ENCODE data around the gene RAB20.

RAB20 gene

GRCh38 chr13:110518571-110518970 lies 43.0 kb downstream of the RAB20 start:
- H3K9ac ChIP-seq (ENCODE audit: low read depth, low read length, poor library complexity) = no peak overlapping the region
- H2AK5ac ChIP-seq (ENCODE audit: low read depth, low read length) = peak overlapping the region; percentile 10
- H3K4me2 ChIP-seq (ENCODE audit: insufficient read depth, low read length, poor library complexity, severe bottlenecking) = no peak overlapping the region
- H2BK12ac ChIP-seq (ENCODE audit: low read length) = no peak overlapping the region
- peaks cover 3 to 5% of the 10 kb centered on the region in 2 donors for H3K4me1 ChIP-seq (ENCODE audit: control insufficient read depth in 2 of 2, insufficient read depth in 1 of 2, low read depth in 1 of 2, low read length in 2 of 2)
- no peak overlapping the region for H4K91ac ChIP-seq (ENCODE audit: low read depth, low read length, poor library complexity)
- H2AFZ ChIP-seq (ENCODE audit: low read length) = no peak overlapping the region
- H2BK5ac ChIP-seq (ENCODE audit: low read length) = no peak overlapping the region
- WGBS, 2 donors (ENCODE audit: extremely low coverage in 2 of 2, insufficient read length in 2 of 2, insufficient replicate concordance in 1 of 2) = no CpG with 5 or more reads among the region's 11 CpGs
- H3K79me1 ChIP-seq (ENCODE audit: low read depth, low read length) = no peaks in the 10 kb centered on the region
- DNase-seq (ENCODE audit: low spot score) = no peak
- H3K18ac ChIP-seq (ENCODE audit: low read length) = peak overlapping the region; percentile 67
- no peak overlapping the region for H3K4ac ChIP-seq (ENCODE audit: low read length)
- H3K36me3 ChIP-seq (replicated peaks in 1 of 2; ENCODE audit: control insufficient read depth in 2 of 2, insufficient read depth in 2 of 2, low read length in 2 of 2) = peaks cover 4 to 11% of the 10 kb centered on the region in 2 donors
- H3K14ac ChIP-seq (ENCODE audit: low read length) = peak overlapping the region; percentile 12
- H3K9me3 ChIP-seq (replicated peaks in 1 of 2; ENCODE audit: control insufficient read depth in 2 of 2, insufficient read depth in 1 of 2, low read depth in 1 of 2, low read length in 2 of 2) = peaks cover 0 to 15% of the 10 kb centered on the region in 2 donors
- H3K4me3 ChIP-seq (ENCODE audit: low read length in 2 of 2) = no peak overlapping the region
- peak overlapping the region; percentile 44 for H3K23ac ChIP-seq (ENCODE audit: low read depth, low read length, poor library complexity)
- H2BK120ac ChIP-seq (ENCODE audit: low read depth, low read length) = no peak overlapping the region
- H2BK15ac ChIP-seq (ENCODE audit: low read length) = peak overlapping the region; percentile 30
- H4K8ac ChIP-seq (ENCODE audit: low read depth, low read length) = no peak overlapping the region
- no peak overlapping the region for H3K27ac ChIP-seq (replicated peaks; ENCODE audit: low read length)
- no peaks in the 10 kb centered on the region for H3K27me3 ChIP-seq (ENCODE audit: control insufficient read depth in 3 of 3, insufficient read depth in 3 of 3, low read depth in 1 of 3, low read length in 3 of 3)

GRCh38 chr13:110518226-110518525 lies 43.3 kb downstream of the RAB20 start:
- Histone ChIP-seq H2BK15ac (ENCODE audit: low read length) (no peak overlapping the region), H3K27me3 (ENCODE audit: control insufficient read depth in 3 of 3, insufficient read depth in 3 of 3, low read depth in 1 of 3, low read length in 3 of 3) (no peaks in the 10 kb centered on the region), H3K14ac (ENCODE audit: low read length) (no peak overlapping the region), H3K9ac (ENCODE audit: low read depth, low read length, poor library complexity) (no peak overlapping the region), H3K79me1 (ENCODE audit: low read depth, low read length) (no peaks in the 10 kb centered on the region), H3K4me1 (ENCODE audit: control insufficient read depth in 2 of 2, insufficient read depth in 1 of 2, low read depth in 1 of 2, low read length in 2 of 2) (peaks cover 3 to 5% of the 10 kb centered on the region in 2 donors), H2AK5ac (ENCODE audit: low read depth, low read length) (no peak overlapping the region), H4K91ac (ENCODE audit: low read depth, low read length, poor library complexity) (no peak overlapping the region), H3K9me3 (replicated peaks in 1 of 2; ENCODE audit: control insufficient read depth in 2 of 2, insufficient read depth in 1 of 2, low read depth in 1 of 2, low read length in 2 of 2) (peaks cover 0 to 15% of the 10 kb centered on the region in 2 donors), H3K4me3 (ENCODE audit: low read length in 2 of 2) (no peak overlapping the region), H3K18ac (ENCODE audit: low read length) (no peak overlapping the region), H4K8ac (ENCODE audit: low read depth, low read length) (no peak overlapping the region), H3K27ac (replicated peaks; ENCODE audit: low read length) (no peak overlapping the region), H2BK12ac (ENCODE audit: low read length) (no peak overlapping the region), H2BK5ac (ENCODE audit: low read length) (no peak overlapping the region), H3K23ac (ENCODE audit: low read depth, low read length, poor library complexity) (peak overlapping the region; percentile 44), H3K36me3 (replicated peaks in 1 of 2; ENCODE audit: control insufficient read depth in 2 of 2, insufficient read depth in 2 of 2, low read length in 2 of 2) (peaks cover 4 to 15% of the 10 kb centered on the region in 2 donors), H2BK120ac (ENCODE audit: low read depth, low read length) (no peak overlapping the region), H3K4me2 (ENCODE audit: insufficient read depth, low read length, poor library complexity, severe bottlenecking) (no peak overlapping the region), H2AFZ (ENCODE audit: low read length) (no peak overlapping the region), H3K4ac (ENCODE audit: low read length) (no peak overlapping the region)
- no CpG with 5 or more reads among the region's 8 CpGs for WGBS, 2 donors (ENCODE audit: extremely low coverage in 2 of 2, insufficient read length in 2 of 2, insufficient replicate concordance in 1 of 2)
- DNase-seq (ENCODE audit: low spot score) = no peak

GRCh38 chr13:110517505-110518225 lies 43.9 kb downstream of the RAB20 start:
- H2BK12ac ChIP-seq (ENCODE audit: low read length) = no peak overlapping the region
- H2AK5ac ChIP-seq (ENCODE audit: low read depth, low read length) = no peak overlapping the region
- H3K4ac ChIP-seq (ENCODE audit: low read length) = no peak overlapping the region
- H3K4me3 ChIP-seq (ENCODE audit: low read length in 2 of 2) = no peak overlapping the region
- H3K9ac ChIP-seq (ENCODE audit: low read depth, low read length, poor library complexity) = no peak overlapping the region
- no peak overlapping the region for H4K8ac ChIP-seq (ENCODE audit: low read depth, low read length)
- H4K91ac ChIP-seq (ENCODE audit: low read depth, low read length, poor library complexity) = no peak overlapping the region
- no peak overlapping the region for H3K23ac ChIP-seq (ENCODE audit: low read depth, low read length, poor library complexity)
- no peak overlapping the region for H3K4me2 ChIP-seq (ENCODE audit: insufficient read depth, low read length, poor library complexity, severe bottlenecking)
- WGBS, 2 donors (ENCODE audit: extremely low coverage in 2 of 2, insufficient read length in 2 of 2, insufficient replicate concordance in 1 of 2) = no CpG with 5 or more reads among the region's 7 CpGs
- peaks cover 0 to 15% of the 10 kb centered on the region in 2 donors for H3K9me3 ChIP-seq (replicated peaks in 1 of 2; ENCODE audit: control insufficient read depth in 2 of 2, insufficient read depth in 1 of 2, low read depth in 1 of 2, low read length in 2 of 2)
- no peak overlapping the region for H3K14ac ChIP-seq (ENCODE audit: low read length)
- H3K18ac ChIP-seq (ENCODE audit: low read length) = no peak overlapping the region
- H2BK15ac ChIP-seq (ENCODE audit: low read length) = no peak overlapping the region
- no peak overlapping the region for H2AFZ ChIP-seq (ENCODE audit: low read length)
- H3K4me1 ChIP-seq (ENCODE audit: control insufficient read depth in 2 of 2, insufficient read depth in 1 of 2, low read depth in 1 of 2, low read length in 2 of 2) = peaks cover 3 to 5% of the 10 kb centered on the region in 2 donors
- H3K36me3 ChIP-seq (replicated peaks in 1 of 2; ENCODE audit: control insufficient read depth in 2 of 2, insufficient read depth in 2 of 2, low read length in 2 of 2) = peaks cover 4 to 19% of the 10 kb centered on the region in 2 donors
- no peak overlapping the region for H3K27ac ChIP-seq (replicated peaks; ENCODE audit: low read length)
- H2BK5ac ChIP-seq (ENCODE audit: low read length) = no peak overlapping the region
- H3K79me1 ChIP-seq (ENCODE audit: low read depth, low read length) = no peaks in the 10 kb centered on the region
- H3K27me3 ChIP-seq (ENCODE audit: control insufficient read depth in 3 of 3, insufficient read depth in 3 of 3, low read depth in 1 of 3, low read length in 3 of 3) = no peaks in the 10 kb centered on the region
- DNase-seq (ENCODE audit: low spot score) = no peak
- H2BK120ac ChIP-seq (ENCODE audit: low read depth, low read length) = no peak overlapping the region

- H3K23ac ChIP-seq (ENCODE audit: low read depth, low read length, poor library complexity) = no peak overlapping the region
- no peaks in the 10 kb centered on the region for H3K79me1 ChIP-seq (ENCODE audit: low read depth, low read length)
- no peak overlapping the region for H2BK120ac ChIP-seq (ENCODE audit: low read depth, low read length)
- peaks cover 12 to 31% of the 10 kb centered on the region in 2 donors for H3K36me3 ChIP-seq (replicated peaks in 1 of 2; ENCODE audit: control insufficient read depth in 2 of 2, insufficient read depth in 2 of 2, low read length in 2 of 2)
- no peak overlapping the region for H2AK5ac ChIP-seq (ENCODE audit: low read depth, low read length)
- no CpG with 5 or more reads among the region's 12 CpGs for WGBS, 2 donors (ENCODE audit: extremely low coverage in 2 of 2, insufficient read length in 2 of 2, insufficient replicate concordance in 1 of 2)
- no peak overlapping the region for H2BK12ac ChIP-seq (ENCODE audit: low read length)
- H3K9ac ChIP-seq (ENCODE audit: low read depth, low read length, poor library complexity) = no peak overlapping the region
- no peak overlapping the region for H2AFZ ChIP-seq (ENCODE audit: low read length)
- no peak overlapping the region for H2BK5ac ChIP-seq (ENCODE audit: low read length)
- no peak overlapping the region for H3K4me2 ChIP-seq (ENCODE audit: insufficient read depth, low read length, poor library complexity, severe bottlenecking)
- H3K4me1 ChIP-seq (ENCODE audit: control insufficient read depth in 2 of 2, insufficient read depth in 1 of 2, low read depth in 1 of 2, low read length in 2 of 2) = peaks cover 3 to 5% of the 10 kb centered on the region in 2 donors
- peaks cover 0 to 15% of the 10 kb centered on the region in 2 donors for H3K9me3 ChIP-seq (replicated peaks in 1 of 2; ENCODE audit: control insufficient read depth in 2 of 2, insufficient read depth in 1 of 2, low read depth in 1 of 2, low read length in 2 of 2)
- no peak overlapping the region for H4K91ac ChIP-seq (ENCODE audit: low read depth, low read length, poor library complexity)
- H3K18ac ChIP-seq (ENCODE audit: low read length) = peak overlapping the region; percentile 39
- no peak overlapping the region for H3K4ac ChIP-seq (ENCODE audit: low read length)
- no peak for DNase-seq (ENCODE audit: low spot score)
- no peaks in the 10 kb centered on the region for H3K27me3 ChIP-seq (ENCODE audit: control insufficient read depth in 3 of 3, insufficient read depth in 3 of 3, low read depth in 1 of 3, low read length in 3 of 3)
- H3K27ac ChIP-seq (replicated peaks; ENCODE audit: low read length) = no peak overlapping the region
- H2BK15ac ChIP-seq (ENCODE audit: low read length) = no peak overlapping the region
- H4K8ac ChIP-seq (ENCODE audit: low read depth, low read length) = no peak overlapping the region
- H3K14ac ChIP-seq (ENCODE audit: low read length) = no peak overlapping the region
- no peak overlapping the region for H3K4me3 ChIP-seq (ENCODE audit: low read length in 2 of 2)
Measured at GRCh38 chr13:110516500-110516899, 45.0 kb downstream of the RAB20 start.
